Esophagus muscularis mucosa (tissue), 4 donors: ENCODE results near the gene DOC2A. TPM values are rescaled to one million over a fixed set of nuclear protein-coding genes. Genes with fewer than 3 reads are reported as not detected.

Experiments
- DNase-seq: peaks from one replicate; pipeline ENCODE4 v3.0.0-alpha.2; 2017; ENCODE audit errors: extremely low spot score
- H3K27ac ChIP-seq, 4 donors: fragments of 200-600 bp; sonication (generic); replicated peaks in 1 of 4; 1 replicate in 3 of 4; 2 replicates in 1 of 4; pipeline ENCODE4 v1.5.1; 2016 to 2019; ENCODE audit warnings: mild to moderate bottlenecking in 1 of 4
- H3K27me3 ChIP-seq, 4 donors: fragments of 200-600 bp; sonication (generic); one replicate each; pipeline versions ENCODE4 v1.5.1 to v1.6.0; 2016 to 2019
- H3K36me3 ChIP-seq, 4 donors: fragments of 200-600 bp; sonication (generic); one replicate each; pipeline ENCODE4 v1.5.1; 2016 to 2019
- H3K4me1 ChIP-seq, 4 donors: fragments of 200-600 bp; sonication (generic); one replicate each; pipeline ENCODE4 v1.5.1; 2016 to 2019
- H3K4me3 ChIP-seq, 4 donors: fragments of 200-600 bp; sonication (generic); 1 replicate in 2 of 4; 2 replicates in 2 of 4; pipeline ENCODE4 v1.5.1; 2016 to 2019; ENCODE audit warnings: mild to moderate bottlenecking in 4 of 4, moderate library complexity in 1 of 4
- H3K9me3 ChIP-seq, 4 donors: fragments of 200-600 bp; sonication (generic); 1 replicate in 3 of 4; 2 replicates in 1 of 4; pipeline ENCODE4 v1.5.1; 2016 to 2019
- CTCF ChIP-seq, 3 experiments: fragments of 200-600 bp in 2 of 3; fragments of 450-650 bp in 1 of 3; sonication (generic) in 2 of 3; IDR thresholded peaks; one replicate each; pipeline ENCODE4 v1.5.1; 2017 to 2019; ENCODE audit warnings: antibody characterized with exemption in 3 of 3, mild to moderate bottlenecking in 2 of 3, moderate library complexity in 1 of 3
- EP300 ChIP-seq: sonication (generic); formaldehyde crosslinking; IDR thresholded peaks from one replicate; pipeline ENCODE4 v1.6.1; 2017; ENCODE audit warnings: antibody characterized with exemption
- POLR2A ChIP-seq: fragments of 450-650 bp; IDR thresholded peaks from one replicate; pipeline ENCODE4 v1.6.1; 2017; ENCODE audit warnings: antibody characterized with exemption, moderate library complexity, mild to moderate bottlenecking, low read depth
- POLR2AphosphoS5 ChIP-seq, 2 donors: sonication (generic); formaldehyde crosslinking; IDR thresholded peaks; one replicate each; pipeline ENCODE4 v1.6.1; 2017; ENCODE audit warnings: antibody characterized with exemption in 2 of 2
- WGBS: methylation state at CpG from one replicate; pipeline ENCODE4 v1.1.5; 2018; 5-methylcytosine and 5-hydroxymethylcytosine counted together
- intact Hi-C: fragments of 100-400 bp; cut with DNase I; formaldehyde crosslinking; loops from one replicate; pipeline ENCODE4 v1.15.1; 2023
- total RNA-seq, 4 donors: library from RNA; depleted of rRNA; stranded (reverse); fragments of >200 nt; gene quantifications; one replicate each; pipeline versions ENCODE4 v1.1.0 to v1.2.1, GENCODE V29; 2016

Gene DOC2A
- total RNA-seq, 4 donors from 2014 or later = 0.50 to 0.83 TPM; not detected in 2

GRCh38 chr16:29993191-29993902 lies 17.5 kb downstream of the DOC2A start:
- intact Hi-C loops = loop anchor here (10.0 kb wide), 1 partner anchor 199 kb away; the partner anchor contains the start of gene KIF22
- Histone ChIP-seq H3K27ac (peak overlapping the region in 1 of 4 donors; percentile 26), H3K4me1 (peaks cover 24 to 33% (median 27%) of the 10 kb centered on the region in 4 donors), H3K4me3 (no peak overlapping the region), H3K36me3 (peaks cover 12 to 68% (median 61%) of the 10 kb centered on the region in 4 donors), H3K9me3 (no peaks in the 10 kb centered on the region), H3K27me3 (no peaks in the 10 kb centered on the region)
- 81% methylated on average over 13 of the region's 25 CpGs for WGBS
- no peak for TF ChIP-seq POLR2AphosphoS5 (IDR thresholded peaks at IDR 0.05)
- TF ChIP-seq POLR2A = no peak
- no peak for TF ChIP-seq EP300
- no peak for TF ChIP-seq CTCF (IDR thresholded peaks at IDR 0.05)
- DNase-seq = no peak

- DNase-seq = no peak
- H3K36me3 ChIP-seq = peaks cover 21 to 68% (median 64%) of the 10 kb centered on the region in 4 donors
- no peak overlapping the region for H3K4me3 ChIP-seq
- H3K4me1 ChIP-seq = peaks cover 23 to 29% (median 27%) of the 10 kb centered on the region in 4 donors
- H3K27ac ChIP-seq = no peak overlapping the region
- 46% methylated on average over 7 of the region's 7 CpGs for WGBS
- intact Hi-C loops = loop anchor here (10.0 kb wide), 1 partner anchor 198 kb away; the partner anchor contains the start of gene KIF22
- no peaks in the 10 kb centered on the region for H3K9me3 ChIP-seq
- no peaks in the 10 kb centered on the region for H3K27me3 ChIP-seq
- TF ChIP-seq POLR2AphosphoS5 (IDR thresholded peaks at IDR 0.05) (no peak), POLR2A (no peak), CTCF (IDR thresholded peaks at IDR 0.05) (no peak), EP300 (no peak)
Observed at GRCh38 chr16:29992344-29992967, 18.4 kb downstream of the DOC2A start.

GRCh38 chr16:29991571-29991904 lies 19.3 kb downstream of the DOC2A start:
- intact Hi-C loops = loop anchor here (10.0 kb wide), 1 partner anchor 197 kb away; the partner anchor contains the start of gene KIF22
- 74% methylated on average over 5 of the region's 5 CpGs for WGBS
- Histone ChIP-seq H3K36me3 (peaks cover 30 to 76% (median 74%) of the 10 kb centered on the region in 4 donors), H3K4me3 (no peak overlapping the region), H3K27me3 (no peaks in the 10 kb centered on the region), H3K9me3 (no peaks in the 10 kb centered on the region), H3K27ac (peak overlapping the region in 1 of 4 donors; percentile 14), H3K4me1 (peaks cover 14 to 20% (median 19%) of the 10 kb centered on the region in 4 donors)
- no peak for DNase-seq
- TF ChIP-seq EP300 (no peak), CTCF (IDR thresholded peaks at IDR 0.05) (no peak), POLR2AphosphoS5 (IDR thresholded peaks at IDR 0.05) (no peak)

GRCh38 chr16:29990883-29991570 lies 19.8 kb downstream of the DOC2A start:
- TF ChIP-seq POLR2A = no peak
- TF ChIP-seq POLR2AphosphoS5 (IDR thresholded peaks at IDR 0.05) = no peak
- no peak for TF ChIP-seq EP300
- TF ChIP-seq CTCF (IDR thresholded peaks at IDR 0.05) = no peak
- WGBS = 91% methylated on average over 21 of the region's 35 CpGs
- no peak for DNase-seq
- Histone ChIP-seq H3K27ac (no peak overlapping the region), H3K9me3 (no peaks in the 10 kb centered on the region), H3K4me3 (no peak overlapping the region), H3K4me1 (peaks cover 13 to 18% (median 17%) of the 10 kb centered on the region in 4 donors), H3K27me3 (no peaks in the 10 kb centered on the region), H3K36me3 (peaks cover 35 to 81% (median 79%) of the 10 kb centered on the region in 4 donors)
- intact Hi-C loops = loop anchor here (10.0 kb wide), 1 partner anchor 196 kb away; the partner anchor contains the start of gene KIF22
